IMR-90 (cell line): Measurements from ENCODE around the gene CENATAC. TPM values are rescaled to one million over a fixed set of nuclear protein-coding genes. Genes with fewer than 3 reads are reported as not detected.
A peak's percentile ranks its signal among the peaks of the same experiment; 100 is the strongest.

Source experiments
- ATAC-seq: fragments of 200-7000 bp; cut with Tn5 transposase; 2 replicates; pipeline ENCODE4 v1.9.1; 2020; ENCODE audit warnings: low read depth, mild to moderate bottlenecking, moderate library complexity
- BruUV-seq: library from RNA; stranded (reverse); fragments of 400-500 nt; replicated peaks from 2 replicates; lab custom pipeline; 2021; lab: Mats Ljungman, UMichigan
- CTCF ChIA-PET: fragments of 300-600 bp; formaldehyde crosslinking; extraction: SDS; loops from one replicate; lab custom pipeline; 2021; ENCODE audit warnings: antibody characterized with exemption; lab: Yijun Ruan, JAX
- POLR2A ChIA-PET: fragments of 300-600 bp; sonication (Branson Sonifier 250); formaldehyde crosslinking; loops from one replicate; lab custom pipeline; 2022; ENCODE audit warnings: antibody characterized with exemption; ENCODE audit not compliant: unreplicated experiment; lab: Charles Lee
- DNase-seq: peaks from one replicate; pipeline ENCODE4 v3.0.0; 2013
- H2AFZ ChIP-seq: replicated peaks from 2 replicates; pipeline ENCODE3; 2013; ENCODE audit warnings: low read length, mild to moderate bottlenecking; ENCODE audit not compliant: poor library complexity
- H2AK5ac ChIP-seq: 2 replicates; pipeline ENCODE4 v1.6.1; 2013; ENCODE audit warnings: low read depth, low read length, inconsistent platforms
- H2AK9ac ChIP-seq: replicated peaks from 2 replicates; pipeline ENCODE3; 2013; ENCODE audit warnings: mild to moderate bottlenecking, low read depth, low read length, moderate library complexity; ENCODE audit not compliant: poor library complexity
- H2BK120ac ChIP-seq: 2 replicates; pipeline ENCODE4 v1.6.1; 2013; ENCODE audit warnings: low read depth, low read length, inconsistent platforms
- H2BK15ac ChIP-seq: 3 replicates; pipeline ENCODE4 v1.6.1; 2013; ENCODE audit warnings: low read depth, low read length, inconsistent platforms
- H2BK20ac ChIP-seq: 2 replicates; pipeline ENCODE4 v1.6.1; 2013; ENCODE audit warnings: low read depth, mild to moderate bottlenecking, inconsistent platforms, low read length, moderate library complexity
- H2BK5ac ChIP-seq: 2 replicates; pipeline ENCODE4 v1.6.1; 2013; ENCODE audit warnings: mild to moderate bottlenecking, low read depth, low read length, inconsistent platforms; ENCODE audit not compliant: poor library complexity, severe bottlenecking
- H3K14ac ChIP-seq: replicated peaks from 2 replicates; pipeline ENCODE4 v1.6.1; 2013; ENCODE audit warnings: low read depth, low read length, inconsistent platforms
- H3K18ac ChIP-seq: 2 replicates; pipeline ENCODE4 v1.6.1; 2013; ENCODE audit warnings: low read depth, low read length, control low read depth
- H3K23ac ChIP-seq: 2 replicates; pipeline ENCODE4 v1.6.1; 2013; ENCODE audit warnings: low read depth, low read length, inconsistent platforms
- H3K27ac ChIP-seq: 2 replicates; pipeline ENCODE4 v1.5.1; 2013; ENCODE audit warnings: mild to moderate bottlenecking, control low read depth, low read length; ENCODE audit not compliant: insufficient read depth
- H3K27me3 ChIP-seq: 2 replicates; pipeline ENCODE4 v1.6.1; 2013; ENCODE audit warnings: low read length; ENCODE audit not compliant: control insufficient read depth, insufficient read depth
- H3K36me3 ChIP-seq: 2 replicates; pipeline ENCODE4 v1.6.1; 2013; ENCODE audit warnings: low read length, mixed read lengths; ENCODE audit not compliant: control insufficient read depth, insufficient read depth
- H3K4ac ChIP-seq: 2 replicates; pipeline ENCODE4 v1.6.1; 2013; ENCODE audit warnings: low read depth, low read length, inconsistent platforms
- H3K4me1 ChIP-seq: 2 replicates; pipeline ENCODE4 v1.6.1; 2013; ENCODE audit warnings: low read length, mixed read lengths; ENCODE audit not compliant: control insufficient read depth, insufficient read depth
- H3K4me2 ChIP-seq: 2 replicates; pipeline ENCODE4 v1.6.1; 2013; ENCODE audit warnings: low read depth, mild to moderate bottlenecking, control low read depth, low read length, moderate library complexity
- H3K4me3 ChIP-seq: 2 replicates; pipeline ENCODE4 v1.5.1; 2013; ENCODE audit warnings: low read depth, mild to moderate bottlenecking, control low read depth, low read length, moderate library complexity; ENCODE audit not compliant: insufficient read depth
- H3K56ac ChIP-seq: 2 replicates; pipeline ENCODE4 v1.6.1; 2013; ENCODE audit warnings: low read length, inconsistent platforms; ENCODE audit not compliant: insufficient read depth; ENCODE audit errors: extremely low read depth
- H3K79me1 ChIP-seq, 2 experiments: 2 replicates each; pipeline ENCODE4 v1.6.1; 2013; ENCODE audit warnings: low read length in 2 of 2, inconsistent platforms in 1 of 2, low read depth in 1 of 2
- H3K9ac ChIP-seq: 2 replicates; pipeline ENCODE4 v1.6.1; 2013; ENCODE audit warnings: low read depth, low read length, control low read depth
- H3K9me1 ChIP-seq: 2 replicates; pipeline ENCODE4 v1.6.1; 2013; ENCODE audit warnings: low read length, inconsistent platforms; ENCODE audit not compliant: insufficient read depth
- H3K9me3 ChIP-seq: 2 replicates; pipeline ENCODE4 v1.6.1; 2013; ENCODE audit warnings: low read length; ENCODE audit not compliant: control insufficient read depth, insufficient read depth
- H4K20me1 ChIP-seq: 2 replicates; pipeline ENCODE4 v1.6.1; 2013; ENCODE audit warnings: low read length, inconsistent platforms; ENCODE audit not compliant: insufficient read depth
- H4K5ac ChIP-seq: 2 replicates; pipeline ENCODE4 v1.6.1; 2013; ENCODE audit warnings: mild to moderate bottlenecking, low read depth, low read length, control low read depth
- H4K8ac ChIP-seq, 2 experiments: 2 replicates each; pipeline ENCODE4 v1.6.1; 2013; ENCODE audit warnings: low read depth in 2 of 2, low read length in 2 of 2, control low read depth in 1 of 2, inconsistent platforms in 1 of 2
- H4K91ac ChIP-seq: 2 replicates; pipeline ENCODE4 v1.6.1; 2013; ENCODE audit warnings: low read depth, low read length, inconsistent platforms; ENCODE audit not compliant: insufficient read depth
- BHLHE40 ChIP-seq: fragments of 150-350 bp; IDR thresholded peaks from 2 replicates; pipeline ENCODE4 v1.6.1; 2016; ENCODE audit warnings: mild to moderate bottlenecking, low read depth, low read length
- CHD1 ChIP-seq: IDR thresholded peaks from 2 replicates; pipeline ENCODE4 v1.6.1; 2012; ENCODE audit warnings: low read depth, low read length, improper control_type of control experiment
- CTCF ChIP-seq: conservative IDR thresholded peaks from 2 replicates; pipeline ENCODE4 v1.5.1; 2012; ENCODE audit warnings: mild to moderate bottlenecking, low read depth, low read length, improper control_type of control experiment
- MAFK ChIP-seq: IDR thresholded peaks from 2 replicates; pipeline ENCODE4 v1.6.1; 2012; ENCODE audit warnings: low read depth, low read length, improper control_type of control experiment
- RAD21 ChIP-seq: IDR thresholded peaks from 2 replicates; pipeline ENCODE4 v1.6.1; 2012; ENCODE audit warnings: low read length, improper control_type of control experiment
- RCOR1 ChIP-seq: IDR thresholded peaks from 2 replicates; pipeline ENCODE4 v1.6.1; 2012; ENCODE audit warnings: mild to moderate bottlenecking, low read length, improper control_type of control experiment; ENCODE audit not compliant: insufficient replicate concordance
- SMC3 ChIP-seq: fragments of 150-350 bp; IDR thresholded peaks from 2 replicates; pipeline ENCODE4 v1.6.1; 2016; ENCODE audit warnings: low read depth, mild to moderate bottlenecking, antibody characterized with exemption, low read length, moderate library complexity
- WGBS, 2 experiments: methylation state at CpG; one replicate each; pipeline versions ENCODE4 v1.1.5 to v1.1.7; 2013; ENCODE audit warnings: missing lambda C conversion rate in 2 of 2; ENCODE audit not compliant: insufficient read length in 1 of 2; ENCODE audit errors: extremely low coverage in 2 of 2; 5-methylcytosine and 5-hydroxymethylcytosine counted together
- dilution Hi-C: fragments of 300-500 bp; cut with HindIII; formaldehyde crosslinking; loops from one replicate; pipeline ENCODE4 v1.14.3; 2018; ENCODE audit warnings: low sequenced_read_pairs; ENCODE audit not compliant: unreplicated experiment
- in situ Hi-C: fragments of 300-500 bp; cut with MboI; formaldehyde crosslinking; loops from 3 replicates; pipeline ENCODE4 v1.14.3; 2019; ENCODE audit warnings: low sequenced_read_pairs, inconsistent platforms, mixed read lengths
- intact Hi-C: fragments of 100-400 bp; cut with micrococcal nuclease; formaldehyde crosslinking; loops from 2 replicates; pipeline ENCODE4 v1.10.0; 2022
- microRNA-seq, 2 experiments: library from miRNA; stranded (forward) in 1 of 2; unstranded in 1 of 2; fragments of 10-50 nt in 1 of 2; fragments of <30 nt in 1 of 2; gene quantifications in 1 of 2; microRNA quantifications in 1 of 2; one replicate each; pipeline versions ENCODE3 to v1.1.0; 2013 to 2020; ENCODE audit not compliant: insufficient read depth in 1 of 2, insufficient read length in 1 of 2, unreplicated experiment in 1 of 2
- polyA plus RNA-seq, 3 experiments: library from polyadenylated mRNA; depleted of rRNA; stranded (reverse); fragments of >200 nt; gene quantifications; 2 replicates each; pipeline ENCODE4 v1.2.3, GENCODE V29; 2012; ENCODE audit warnings: low replicate concordance in 1 of 3
- small RNA-seq, 5 experiments: library from RNA; depleted of rRNA; stranded (forward); fragments of <200 nt; gene quantifications; one replicate each; pipeline ENCODE3, GENCODE V24; 2012
- total RNA-seq: library from RNA; depleted of rRNA; stranded (reverse); fragments of >200 nt; gene quantifications from 2 replicates; pipeline ENCODE4 v1.2.3, GENCODE V29; 2012; rRNA removed

CENATAC gene
- total and polyA plus RNA-seq, 2 of the 4 experiments (the other 2 are of a cell fraction), result 13.1 to 16.7 TPM

- intact Hi-C loops, result no loop called here
- no peak overlapping the region for H3K4ac ChIP-seq
- peak; percentile 40 for DNase-seq
- ChIA-PET POLR2A (no interaction called here), CTCF (interaction anchor here (1.0 kb wide), 1 partner anchor 18 kb away, joined by 5 read pairs; no protein-coding TSS in a partner anchor)
- TF ChIP-seq CHD1, result no peak
- TF ChIP-seq SMC3, result peak; percentile 31; the same call in 1 of the 2 replicates
- no peak for TF ChIP-seq RCOR1
- TF ChIP-seq RAD21, result peak; percentile 34
- peak; percentile 47 for TF ChIP-seq CTCF
- no peak for TF ChIP-seq BHLHE40
- no peak for TF ChIP-seq MAFK
- no peak for ATAC-seq
- H3K4me3 ChIP-seq, result no peak overlapping the region
- H4K8ac ChIP-seq, result no peak overlapping the region
- peaks cover 5% of the 10 kb centered on the region for H3K36me3 ChIP-seq
- H2AK9ac ChIP-seq, result no peak overlapping the region
- H3K27me3 ChIP-seq, result no peaks in the 10 kb centered on the region
- no peak overlapping the region for H2BK15ac ChIP-seq
- H4K91ac ChIP-seq, result no peak overlapping the region
- H3K56ac ChIP-seq, result no peak overlapping the region
- H2BK20ac ChIP-seq, result no peak overlapping the region
- no TSS peak for BruUV-seq
- H3K4me2 ChIP-seq, result no peak overlapping the region
- no peak overlapping the region for H3K18ac ChIP-seq
- no peak overlapping the region for H3K27ac ChIP-seq
- H3K14ac ChIP-seq, result no peak overlapping the region
- dilution Hi-C loops, result no loop called here
- no peak overlapping the region for H3K9ac ChIP-seq
- H2BK5ac ChIP-seq, result no peak overlapping the region
- peak overlapping the region; percentile 2; the same call in 1 of the 2 replicates for H2AK5ac ChIP-seq
- no peak overlapping the region for H2AFZ ChIP-seq
- H3K9me3 ChIP-seq, result no peaks in the 10 kb centered on the region
- H4K20me1 ChIP-seq, result no peaks in the 10 kb centered on the region; the same call in 1 of the 2 replicates
- H3K23ac ChIP-seq, result no peak overlapping the region
- H4K5ac ChIP-seq, result no peak overlapping the region
- H3K79me1 ChIP-seq, result peaks cover 23 to 50% of the 10 kb centered on the region in 2 experiments
- H3K9me1 ChIP-seq, result peaks cover 6% of the 10 kb centered on the region; the same call in 1 of the 2 replicates
- H2BK120ac ChIP-seq, result no peak overlapping the region
- in situ Hi-C loops, result no loop called here
- H3K4me1 ChIP-seq, result peaks cover 9% of the 10 kb centered on the region
- 56% methylated on average over 3 of the region's 4 CpGs; no CpG with 5 or more reads in 1 of the 2 experiments for WGBS, 2 experiments
These were observed 67.4 kb downstream of the CENATAC start for GRCh38 chr11:119065369-119065768.

Small RNA genes within 50 kb of the gene (microRNA-seq; reads per million reads assigned to microRNA genes)
- gene AP003392.2 (ENCODE audit: insufficient read depth, insufficient read length) (not detected), gene MIR3656 (ENCODE audit: unreplicated experiment) (not detected), gene RF00017 (ENCODE audit: insufficient read depth, insufficient read length) (not detected), gene RF00019 (ENCODE audit: insufficient read depth, insufficient read length) (not detected)

Small RNA genes within 50 kb of the gene (small RNA-seq; reads per million reads assigned to genes)
- 0 reads per million in 5 experiments for gene AP003392.2
- 0 reads per million in 5 experiments for gene RF00017
- 0 reads per million in 5 experiments for gene RF00019

Other genes starting within 250 kb of the CENATAC start
- gene DDX6, start 207.0 kb upstream of the CENATAC start, total RNA-seq, result 197 and 225 TPM in 2 replicates
- 14.7 and 19.2 TPM in 2 replicates for gene DDX6, start 207.0 kb upstream of the CENATAC start, polyA plus RNA-seq (2012; rRNA removed)
- not detected in 2 replicates for gene CXCR5, start 114.2 kb upstream of the CENATAC start, total RNA-seq
- not detected in 2 replicates for gene CXCR5, start 114.2 kb upstream of the CENATAC start, polyA plus RNA-seq (2012; rRNA removed)
- 1.7 and 2.3 TPM in 2 replicates for gene BCL9L, start 72.2 kb upstream of the CENATAC start, total RNA-seq
- gene BCL9L, start 72.2 kb upstream of the CENATAC start, polyA plus RNA-seq (2012; rRNA removed), result 17.0 and 21.5 TPM in 2 replicates
- not detected in 2 replicates for gene UPK2, start 41.8 kb upstream of the CENATAC start, total RNA-seq
- 0.26 and 0.39 TPM in 2 replicates for gene UPK2, start 41.8 kb upstream of the CENATAC start, polyA plus RNA-seq (2012; rRNA removed)
- gene FOXR1, start 26.4 kb upstream of the CENATAC start, total RNA-seq, result not detected in 2 replicates
- gene FOXR1, start 26.4 kb upstream of the CENATAC start, polyA plus RNA-seq (2012; rRNA removed), result not detected in 2 replicates
- 727 and 842 TPM in 2 replicates for gene RPS25, start 20.2 kb downstream of the CENATAC start, total RNA-seq
- gene RPS25, start 20.2 kb downstream of the CENATAC start, polyA plus RNA-seq (2012; rRNA removed), result 905 and 1,237 TPM in 2 replicates
- 102 and 151 TPM in 2 replicates for gene TRAPPC4, start 20.6 kb downstream of the CENATAC start, total RNA-seq
- gene TRAPPC4, start 20.6 kb downstream of the CENATAC start, polyA plus RNA-seq (2012; rRNA removed), result 162 and 253 TPM in 2 replicates
- gene SLC37A4, start 32.7 kb downstream of the CENATAC start, total RNA-seq, result 7.5 and 8.3 TPM in 2 replicates
- 14.3 and 15.1 TPM in 2 replicates for gene SLC37A4, start 32.7 kb downstream of the CENATAC start, polyA plus RNA-seq (2012; rRNA removed)
- 152 and 181 TPM in 2 replicates for gene HYOU1, start 59.1 kb downstream of the CENATAC start, total RNA-seq
- 117 and 120 TPM in 2 replicates for gene HYOU1, start 59.1 kb downstream of the CENATAC start, polyA plus RNA-seq (2012; rRNA removed)
- gene VPS11, start 69.7 kb downstream of the CENATAC start, total RNA-seq, result 22.2 and 30.5 TPM in 2 replicates
- gene VPS11, start 69.7 kb downstream of the CENATAC start, polyA plus RNA-seq (2012; rRNA removed), result 19.7 and 20.7 TPM in 2 replicates
- gene HMBS, start 86.7 kb downstream of the CENATAC start, total RNA-seq, result 13.9 and 17.9 TPM in 2 replicates
- gene HMBS, start 86.7 kb downstream of the CENATAC start, polyA plus RNA-seq (2012; rRNA removed), result 55.3 and 59.5 TPM in 2 replicates
- 13.6 and 15.2 TPM in 2 replicates for gene DPAGT1, start 103.7 kb downstream of the CENATAC start, total RNA-seq
- 51.2 and 53.4 TPM in 2 replicates for gene DPAGT1, start 103.7 kb downstream of the CENATAC start, polyA plus RNA-seq (2012; rRNA removed)
- gene C2CD2L, start 109.2 kb downstream of the CENATAC start, total RNA-seq, result 2.2 TPM in 2 replicates
- 8.7 and 9.5 TPM in 2 replicates for gene C2CD2L, start 109.2 kb downstream of the CENATAC start, polyA plus RNA-seq (2012; rRNA removed)
- 8.1 and 9.1 TPM in 2 replicates for gene HINFP, start 123.4 kb downstream of the CENATAC start, total RNA-seq
- 12.8 and 15.3 TPM in 2 replicates for gene HINFP, start 123.4 kb downstream of the CENATAC start, polyA plus RNA-seq (2012; rRNA removed)
- gene ABCG4, start 150.9 kb downstream of the CENATAC start, total RNA-seq, result under 0.01 TPM in 2 replicates
- gene ABCG4, start 150.9 kb downstream of the CENATAC start, polyA plus RNA-seq (2012; rRNA removed), result 0.20 and 0.26 TPM in 2 replicates
- 3.0 and 3.3 TPM in 2 replicates for gene NLRX1, start 170.6 kb downstream of the CENATAC start, total RNA-seq
- 4.9 and 5.5 TPM in 2 replicates for gene NLRX1, start 170.6 kb downstream of the CENATAC start, polyA plus RNA-seq (2012; rRNA removed)
- gene NHERF4, start 187.3 kb downstream of the CENATAC start, total RNA-seq, result not detected in 2 replicates
- not detected in 2 replicates for gene NHERF4, start 187.3 kb downstream of the CENATAC start, polyA plus RNA-seq (2012; rRNA removed)
- gene CBL, start 208.2 kb downstream of the CENATAC start, total RNA-seq, result 6.1 and 7.2 TPM in 2 replicates
- gene CBL, start 208.2 kb downstream of the CENATAC start, polyA plus RNA-seq (2012; rRNA removed), result 11.8 TPM in 2 replicates